ENCODE results near the gene CTNNA2.

Gene CTNNA2

DNA sequence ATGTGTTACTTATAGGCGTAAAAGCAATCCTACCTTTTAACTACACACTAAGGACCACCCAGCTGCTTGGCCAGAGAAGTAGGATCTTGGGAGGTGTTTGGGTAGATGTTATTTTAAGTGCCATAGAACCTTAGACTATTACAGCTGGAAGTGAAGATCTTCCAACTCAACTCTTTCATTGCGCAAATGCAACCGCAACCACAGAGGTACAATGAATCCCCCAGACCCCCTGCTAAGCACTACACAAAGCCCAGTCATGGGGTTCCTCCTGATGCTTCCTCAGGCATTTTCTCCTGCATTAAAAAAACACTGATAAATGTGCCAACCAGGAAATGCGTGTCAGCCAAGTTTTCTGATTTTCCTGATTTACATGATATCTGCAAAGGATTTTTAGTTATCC is 545.7 kb downstream of the CTNNA2 start:
- TF ChIP-seq CTCF (IDR thresholded peaks at IDR 0.05; ENCODE audit: low read depth, low read length) = no peak
- DNase-seq (ENCODE audit: extremely low read depth, low read depth) = no peak

GRCh38 chr2:80059447-80059846 is 546.6 kb downstream of the CTNNA2 start:
- DNase-seq (ENCODE audit: extremely low read depth, low read depth) = no peak
- no peak for TF ChIP-seq CTCF (IDR thresholded peaks at IDR 0.05; ENCODE audit: low read depth, low read length)

- DNase-seq (ENCODE audit: extremely low read depth, low read depth) = no peak
- no peak for TF ChIP-seq CTCF (IDR thresholded peaks at IDR 0.05; ENCODE audit: low read depth, low read length)
Measured at GRCh38 chr2:80061881-80062280, 549.0 kb downstream of the CTNNA2 start.

GRCh38 chr2:80062298-80062697 is 549.4 kb downstream of the CTNNA2 start:
- DNase-seq (ENCODE audit: extremely low read depth, low read depth) = no peak
- no peak for TF ChIP-seq CTCF (IDR thresholded peaks at IDR 0.05; ENCODE audit: low read depth, low read length)

DNA sequence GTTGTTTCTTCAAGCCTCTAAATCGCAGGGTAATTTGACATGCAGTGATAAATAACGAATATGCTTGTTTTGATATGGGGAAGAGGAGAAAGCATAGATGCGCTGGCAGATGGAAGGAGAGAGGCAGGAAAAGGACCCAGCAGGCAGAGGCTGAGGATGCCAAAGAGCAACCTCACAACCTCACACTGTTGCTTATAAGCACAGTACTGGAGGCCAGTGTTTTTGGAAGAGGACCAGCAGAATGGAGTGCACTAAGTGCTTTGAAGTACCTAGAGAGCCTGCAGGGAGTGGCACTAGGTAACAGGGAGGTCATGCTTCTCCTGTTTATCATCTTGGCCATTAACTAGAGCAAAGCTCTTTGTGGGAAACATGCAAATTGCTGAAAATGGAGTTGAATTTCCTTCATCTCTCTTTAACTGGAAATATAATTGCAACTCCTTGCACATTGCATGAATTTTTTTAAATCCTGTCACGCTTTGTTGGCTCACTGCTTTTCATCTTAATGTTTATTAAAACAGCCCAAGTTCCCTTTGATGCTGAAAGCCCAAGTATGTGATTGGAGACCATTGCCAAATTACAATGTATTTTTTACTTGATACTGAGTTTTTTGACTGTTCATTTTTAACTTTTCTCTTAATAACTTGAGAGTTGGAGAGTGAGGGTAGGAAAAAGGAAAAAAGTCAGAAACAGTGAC is 555.3 kb downstream of the CTNNA2 start:
- no peak for DNase-seq (ENCODE audit: extremely low read depth, low read depth)
- no peak for TF ChIP-seq CTCF (IDR thresholded peaks at IDR 0.05; ENCODE audit: low read depth, low read length)

DNA sequence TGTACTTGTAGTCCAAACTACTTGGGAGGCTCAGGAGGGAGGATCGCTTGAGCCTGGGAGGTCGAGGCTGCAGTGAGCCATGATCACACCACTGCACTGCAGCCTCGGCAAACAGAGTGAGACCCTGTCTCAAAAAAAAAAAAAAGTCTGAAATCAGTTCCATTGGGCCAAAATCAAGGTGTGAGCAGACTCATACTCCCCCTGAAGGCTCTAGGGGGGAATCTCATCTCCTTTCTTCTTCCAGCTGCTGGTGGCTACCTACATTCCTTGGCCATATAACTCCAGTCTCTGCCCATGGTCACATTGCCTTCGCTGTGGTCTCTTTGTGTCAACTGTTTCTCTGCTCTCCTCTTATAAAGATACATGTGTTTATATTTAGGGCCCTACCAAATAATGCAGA is 557.7 kb downstream of the CTNNA2 start:
- TF ChIP-seq CTCF (IDR thresholded peaks at IDR 0.05; ENCODE audit: low read depth, low read length) = no peak

DNA sequence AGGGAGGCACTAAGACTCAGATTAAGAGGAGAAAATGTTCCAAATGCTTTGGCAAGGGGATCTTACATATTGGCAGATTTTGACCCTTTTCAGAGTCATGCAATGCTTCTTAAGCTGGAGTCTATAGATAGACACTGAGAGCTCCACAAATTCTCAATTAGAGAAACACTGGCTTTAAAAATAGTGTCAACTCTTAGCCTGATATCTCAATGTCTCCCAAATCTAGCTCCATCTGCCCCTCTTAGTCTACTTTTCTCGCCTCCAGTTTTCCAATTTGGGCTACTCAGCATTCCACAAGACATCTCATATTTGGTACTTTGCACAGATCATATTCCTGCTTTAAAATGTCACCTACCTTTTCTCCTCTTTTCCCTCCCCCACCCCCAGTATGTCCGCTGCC is 559.1 kb downstream of the CTNNA2 start:
- DNase-seq (ENCODE audit: extremely low read depth, low read depth) = no peak
- no peak for TF ChIP-seq CTCF (IDR thresholded peaks at IDR 0.05; ENCODE audit: low read depth, low read length)

More for the DNA sequence above, 557.7 kb downstream of the CTNNA2 start:
- no peak for DNase-seq (ENCODE audit: extremely low read depth, low read depth)
